Ishikawa (cell line): ENCODE data around the gene FAU.

Experiments
- CEBPB ChIP-seq: IDR thresholded peaks from 2 replicates; pipeline ENCODE4 v1.6.1; 2012
- CREB1 ChIP-seq: IDR thresholded peaks from 2 replicates; pipeline ENCODE4 v1.6.1; 2012; ENCODE audit warnings: low read depth
- EGR1 ChIP-seq: IDR thresholded peaks from 2 replicates; pipeline ENCODE4 v1.6.1; 2012
- EP300 ChIP-seq: IDR thresholded peaks from 2 replicates; pipeline ENCODE4 v1.6.1; 2012; ENCODE audit warnings: borderline replicate concordance
- FOXM1 ChIP-seq: IDR thresholded peaks from 2 replicates; pipeline ENCODE4 v1.6.1; 2012; ENCODE audit warnings: low read depth, borderline replicate concordance
- MAX ChIP-seq: IDR thresholded peaks from 2 replicates; pipeline ENCODE4 v1.6.1; 2012
- NFIC ChIP-seq: IDR thresholded peaks from 2 replicates; pipeline ENCODE4 v1.6.1; 2012
- RAD21 ChIP-seq: IDR thresholded peaks from 2 replicates; pipeline ENCODE4 v1.6.1; 2012; ENCODE audit warnings: low read depth
- TAF1 ChIP-seq: IDR thresholded peaks from 2 replicates; pipeline ENCODE4 v1.6.1; 2012; ENCODE audit warnings: low read depth, mild to moderate bottlenecking
- TCF12 ChIP-seq: IDR thresholded peaks from 2 replicates; pipeline ENCODE4 v1.6.1; 2012; ENCODE audit warnings: low read depth
- TEAD4 ChIP-seq: IDR thresholded peaks from 2 replicates; pipeline ENCODE4 v1.6.1; 2012
- USF1 ChIP-seq: IDR thresholded peaks from 2 replicates; pipeline ENCODE4 v1.6.1; 2012
- YY1 ChIP-seq: IDR thresholded peaks from 2 replicates; pipeline ENCODE4 v1.6.1; 2012; ENCODE audit warnings: low read depth
- ZBTB7A ChIP-seq: IDR thresholded peaks from 2 replicates; pipeline ENCODE4 v1.6.1; 2012; ENCODE audit warnings: low read depth
- TF ChIP-seq, protein P1 (sequence below): IDR thresholded peaks from 2 replicates; pipeline ENCODE4 v1.6.1; 2012; ENCODE audit warnings: low read depth, mild to moderate bottlenecking

Gene FAU

GRCh38 chr11:65167656-65168055 lies 45.7 kb upstream of the FAU start:
- TF ChIP-seq, protein P1, sequence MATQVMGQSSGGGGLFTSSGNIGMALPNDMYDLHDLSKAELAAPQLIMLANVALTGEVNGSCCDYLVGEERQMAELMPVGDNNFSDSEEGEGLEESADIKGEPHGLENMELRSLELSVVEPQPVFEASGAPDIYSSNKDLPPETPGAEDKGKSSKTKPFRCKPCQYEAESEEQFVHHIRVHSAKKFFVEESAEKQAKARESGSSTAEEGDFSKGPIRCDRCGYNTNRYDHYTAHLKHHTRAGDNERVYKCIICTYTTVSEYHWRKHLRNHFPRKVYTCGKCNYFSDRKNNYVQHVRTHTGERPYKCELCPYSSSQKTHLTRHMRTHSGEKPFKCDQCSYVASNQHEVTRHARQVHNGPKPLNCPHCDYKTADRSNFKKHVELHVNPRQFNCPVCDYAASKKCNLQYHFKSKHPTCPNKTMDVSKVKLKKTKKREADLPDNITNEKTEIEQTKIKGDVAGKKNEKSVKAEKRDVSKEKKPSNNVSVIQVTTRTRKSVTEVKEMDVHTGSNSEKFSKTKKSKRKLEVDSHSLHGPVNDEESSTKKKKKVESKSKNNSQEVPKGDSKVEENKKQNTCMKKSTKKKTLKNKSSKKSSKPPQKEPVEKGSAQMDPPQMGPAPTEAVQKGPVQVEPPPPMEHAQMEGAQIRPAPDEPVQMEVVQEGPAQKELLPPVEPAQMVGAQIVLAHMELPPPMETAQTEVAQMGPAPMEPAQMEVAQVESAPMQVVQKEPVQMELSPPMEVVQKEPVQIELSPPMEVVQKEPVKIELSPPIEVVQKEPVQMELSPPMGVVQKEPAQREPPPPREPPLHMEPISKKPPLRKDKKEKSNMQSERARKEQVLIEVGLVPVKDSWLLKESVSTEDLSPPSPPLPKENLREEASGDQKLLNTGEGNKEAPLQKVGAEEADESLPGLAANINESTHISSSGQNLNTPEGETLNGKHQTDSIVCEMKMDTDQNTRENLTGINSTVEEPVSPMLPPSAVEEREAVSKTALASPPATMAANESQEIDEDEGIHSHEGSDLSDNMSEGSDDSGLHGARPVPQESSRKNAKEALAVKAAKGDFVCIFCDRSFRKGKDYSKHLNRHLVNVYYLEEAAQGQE, result no peak
- TF ChIP-seq CREB1, result no peak
- TF ChIP-seq EP300, result no peak
- TF ChIP-seq NFIC, result no peak
- no peak for TF ChIP-seq TEAD4
- no peak for TF ChIP-seq CEBPB
- no peak for TF ChIP-seq ZBTB7A
- TF ChIP-seq USF1, result no peak
- no peak for TF ChIP-seq FOXM1
- no peak for TF ChIP-seq MAX
- no peak for TF ChIP-seq TAF1
- TF ChIP-seq YY1, result no peak
- TF ChIP-seq TCF12, result no peak
- TF ChIP-seq RAD21, result no peak
- TF ChIP-seq EGR1, result no peak

GRCh38 chr11:65166893-65167292 lies 45.0 kb upstream of the FAU start:
- TF ChIP-seq TCF12, result no peak
- TF ChIP-seq FOXM1, result no peak
- no peak for TF ChIP-seq NFIC
- no peak for TF ChIP-seq EP300
- TF ChIP-seq EGR1, result no peak
- no peak for TF ChIP-seq CEBPB
- no peak for TF ChIP-seq TEAD4
- TF ChIP-seq, protein P1, result no peak
- no peak for TF ChIP-seq MAX
- TF ChIP-seq YY1, result no peak
- no peak for TF ChIP-seq CREB1
- no peak for TF ChIP-seq TAF1

DNA sequence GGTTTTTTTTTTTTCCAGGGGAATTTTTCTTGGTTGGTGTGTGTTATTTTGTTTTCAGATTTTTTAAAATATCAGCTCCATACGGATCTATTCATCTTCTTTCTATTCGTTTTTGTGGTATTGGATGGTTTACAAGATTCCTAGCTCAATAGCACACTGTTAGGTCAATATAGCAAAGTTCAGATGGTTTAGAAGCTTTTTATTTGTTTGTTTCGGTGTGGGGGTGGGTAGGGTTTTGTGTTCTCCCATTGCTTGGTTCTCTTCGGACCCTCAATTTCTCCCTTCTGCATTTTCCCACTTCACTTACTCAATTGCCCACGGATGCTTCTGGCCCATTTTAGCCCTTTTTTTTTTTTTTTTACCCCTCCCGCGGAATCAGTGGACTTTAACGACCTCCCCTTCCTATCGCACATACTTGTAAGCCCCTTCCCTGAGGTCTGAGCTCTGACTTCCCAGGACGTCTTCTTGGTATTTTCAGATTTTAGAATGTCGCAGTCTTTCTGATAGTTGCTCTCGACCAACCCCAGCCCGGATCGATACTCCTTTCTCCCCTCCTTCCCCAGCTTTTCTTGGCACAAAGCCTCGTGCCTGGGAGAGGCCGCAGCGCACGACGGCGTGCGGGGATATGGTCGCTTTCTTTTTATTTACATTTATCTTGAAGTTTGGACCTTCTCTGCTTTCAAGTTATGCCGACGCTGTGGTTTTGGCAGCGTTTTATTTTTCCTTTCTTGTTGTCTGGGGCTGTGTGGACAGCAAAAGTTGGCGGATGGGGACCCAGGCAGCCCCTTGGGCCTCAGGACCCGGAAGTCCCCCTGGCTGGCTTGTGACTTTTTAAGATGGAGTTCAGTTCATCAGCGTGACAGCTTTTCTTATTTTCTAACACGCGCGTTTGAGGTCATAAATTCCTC lies 43.7 kb upstream of the FAU start:
- TF ChIP-seq TCF12 (no peak), TEAD4 (no peak), MAX (no peak), TAF1 (no peak), YY1 (no peak), EP300 (no peak), CREB1 (no peak), ZBTB7A (no peak), EGR1 (no peak), RAD21 (no peak), USF1 (no peak)
- TF ChIP-seq, protein P1, result no peak

GRCh38 chr11:65163684-65164083 lies 41.8 kb upstream of the FAU start:
- TF ChIP-seq CEBPB (no peak), RAD21 (no peak), FOXM1 (no peak), CREB1 (no peak), YY1 (no peak), TEAD4 (no peak)
- TF ChIP-seq, protein P1, result no peak
